ENCODE results near the gene MTX1.

DNA sequence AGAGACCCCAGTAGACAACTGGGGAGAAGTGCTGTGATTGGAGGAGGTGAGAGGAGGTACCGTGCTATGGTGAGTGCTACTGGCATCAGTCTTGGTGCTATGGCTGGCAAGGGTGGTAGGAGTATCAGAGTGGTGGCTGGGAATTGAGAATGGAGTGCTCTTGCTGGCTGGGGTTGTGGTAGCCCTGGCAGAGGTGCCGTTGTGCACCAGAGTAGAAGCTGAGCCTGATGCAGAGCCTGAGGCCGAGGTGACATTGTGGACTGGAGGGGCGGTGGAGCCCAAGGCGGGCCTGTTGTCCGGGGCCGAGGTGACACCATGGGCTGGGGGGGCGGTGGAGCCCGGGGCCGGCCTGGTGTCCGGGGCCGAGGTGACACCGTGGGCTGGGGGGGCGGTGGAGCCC, 20.2 kb upstream of the MTX1 start:
- TF ChIP-seq, protein P1, sequence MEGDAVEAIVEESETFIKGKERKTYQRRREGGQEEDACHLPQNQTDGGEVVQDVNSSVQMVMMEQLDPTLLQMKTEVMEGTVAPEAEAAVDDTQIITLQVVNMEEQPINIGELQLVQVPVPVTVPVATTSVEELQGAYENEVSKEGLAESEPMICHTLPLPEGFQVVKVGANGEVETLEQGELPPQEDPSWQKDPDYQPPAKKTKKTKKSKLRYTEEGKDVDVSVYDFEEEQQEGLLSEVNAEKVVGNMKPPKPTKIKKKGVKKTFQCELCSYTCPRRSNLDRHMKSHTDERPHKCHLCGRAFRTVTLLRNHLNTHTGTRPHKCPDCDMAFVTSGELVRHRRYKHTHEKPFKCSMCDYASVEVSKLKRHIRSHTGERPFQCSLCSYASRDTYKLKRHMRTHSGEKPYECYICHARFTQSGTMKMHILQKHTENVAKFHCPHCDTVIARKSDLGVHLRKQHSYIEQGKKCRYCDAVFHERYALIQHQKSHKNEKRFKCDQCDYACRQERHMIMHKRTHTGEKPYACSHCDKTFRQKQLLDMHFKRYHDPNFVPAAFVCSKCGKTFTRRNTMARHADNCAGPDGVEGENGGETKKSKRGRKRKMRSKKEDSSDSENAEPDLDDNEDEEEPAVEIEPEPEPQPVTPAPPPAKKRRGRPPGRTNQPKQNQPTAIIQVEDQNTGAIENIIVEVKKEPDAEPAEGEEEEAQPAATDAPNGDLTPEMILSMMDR (IDR thresholded peaks at IDR 0.05 in 2 of 3, conservative IDR thresholded peaks at IDR 0.05 in 1 of 3; ENCODE audit: borderline replicate concordance in 1 of 3, insufficient read depth in 1 of 3, low read depth in 2 of 3, low read length in 2 of 3) = no peak
- TF ChIP-seq POLR2AphosphoS5 (IDR thresholded peaks at IDR 0.05; ENCODE audit: low read depth, low read length) (no peak), SRF (IDR thresholded peaks at IDR 0.05; ENCODE audit: low read depth) (no peak), POLR2A (IDR thresholded peaks at IDR 0.05; ENCODE audit: borderline replicate concordance, extremely low read depth, insufficient read depth, insufficient read length) (no peak), RAD21 (IDR thresholded peaks at IDR 0.05; ENCODE audit: low read depth) (no peak), EZH2phosphoT487 (IDR thresholded peaks at IDR 0.05; ENCODE audit: borderline replicate concordance) (no peak), SP1 (IDR thresholded peaks at IDR 0.05; ENCODE audit: low read depth) (no peak), FOSL1 (IDR thresholded peaks at IDR 0.05; ENCODE audit: low read depth) (no peak)
- TF ChIP-seq, protein P2, sequence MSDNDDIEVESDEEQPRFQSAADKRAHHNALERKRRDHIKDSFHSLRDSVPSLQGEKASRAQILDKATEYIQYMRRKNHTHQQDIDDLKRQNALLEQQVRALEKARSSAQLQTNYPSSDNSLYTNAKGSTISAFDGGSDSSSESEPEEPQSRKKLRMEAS (IDR thresholded peaks at IDR 0.05) = no peak
